GM12878 (cell line): ENCODE data around the gene PGM2L1.

Source experiments
- POLR2AphosphoS5 ChIP-seq: IDR thresholded peaks from 2 replicates; pipeline ENCODE4 v1.6.1; 2011; ENCODE audit warnings: mild to moderate bottlenecking, low read length, inconsistent platforms
- ZNF274 ChIP-seq: IDR thresholded peaks from one replicate; pipeline ENCODE4 v1.8.0; 2011; ENCODE audit not compliant: insufficient read length, insufficient read depth
- ZSCAN29 ChIP-seq: fragments of 450-650 bp; IDR thresholded peaks from 2 replicates; pipeline ENCODE4 v1.6.1; 2017; ENCODE audit warnings: mild to moderate bottlenecking, moderate library complexity
- TF ChIP-seq, protein P1 (sequence below), 3 experiments: IDR thresholded peaks in 2 of 3; conservative IDR thresholded peaks in 1 of 3; 2 replicates each; pipeline ENCODE4 v1.5.1; 2011; ENCODE audit warnings: low read depth in 3 of 3, low read length in 3 of 3, mild to moderate bottlenecking in 3 of 3, control low read depth in 2 of 3, moderate library complexity in 2 of 3, inconsistent platforms in 1 of 3, mixed read lengths in 1 of 3; ENCODE audit not compliant: control insufficient read depth in 2 of 3, insufficient read depth in 1 of 3; ENCODE audit errors: extremely low read depth in 1 of 3

DNA sequence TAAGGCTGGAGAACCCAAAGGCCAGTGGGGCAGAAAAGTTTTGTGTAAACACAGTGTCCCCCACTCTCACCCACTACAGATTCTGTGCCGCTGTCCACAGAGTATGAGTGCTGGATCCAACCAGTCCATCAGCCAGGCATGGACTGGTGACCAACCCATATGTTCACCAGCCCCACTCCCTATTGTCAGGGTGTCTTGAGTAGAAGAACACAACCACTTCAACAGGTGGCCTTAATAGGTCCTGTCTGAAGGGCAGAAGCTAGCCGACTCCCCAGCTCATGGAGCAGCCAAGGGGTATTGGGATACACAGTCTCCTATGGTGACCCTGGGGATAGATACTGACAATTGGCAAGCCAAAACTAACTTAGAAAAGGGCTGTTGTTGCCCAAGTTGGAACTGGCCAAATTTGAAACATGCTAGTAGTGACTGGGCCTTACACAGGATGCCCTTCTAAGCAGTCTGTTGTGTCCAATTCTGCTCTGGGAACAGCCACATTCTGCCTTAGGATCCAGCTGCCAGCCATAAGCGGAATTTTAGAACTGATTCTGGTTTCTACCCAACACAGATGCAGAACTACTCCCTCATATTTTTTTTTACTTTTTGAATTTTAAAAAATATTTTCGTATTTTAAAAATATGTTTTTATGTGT lies 19.8 kb upstream of the PGM2L1 start:
- no peak for TF ChIP-seq POLR2AphosphoS5
- no peak for TF ChIP-seq ZNF274
- TF ChIP-seq, protein P1, sequence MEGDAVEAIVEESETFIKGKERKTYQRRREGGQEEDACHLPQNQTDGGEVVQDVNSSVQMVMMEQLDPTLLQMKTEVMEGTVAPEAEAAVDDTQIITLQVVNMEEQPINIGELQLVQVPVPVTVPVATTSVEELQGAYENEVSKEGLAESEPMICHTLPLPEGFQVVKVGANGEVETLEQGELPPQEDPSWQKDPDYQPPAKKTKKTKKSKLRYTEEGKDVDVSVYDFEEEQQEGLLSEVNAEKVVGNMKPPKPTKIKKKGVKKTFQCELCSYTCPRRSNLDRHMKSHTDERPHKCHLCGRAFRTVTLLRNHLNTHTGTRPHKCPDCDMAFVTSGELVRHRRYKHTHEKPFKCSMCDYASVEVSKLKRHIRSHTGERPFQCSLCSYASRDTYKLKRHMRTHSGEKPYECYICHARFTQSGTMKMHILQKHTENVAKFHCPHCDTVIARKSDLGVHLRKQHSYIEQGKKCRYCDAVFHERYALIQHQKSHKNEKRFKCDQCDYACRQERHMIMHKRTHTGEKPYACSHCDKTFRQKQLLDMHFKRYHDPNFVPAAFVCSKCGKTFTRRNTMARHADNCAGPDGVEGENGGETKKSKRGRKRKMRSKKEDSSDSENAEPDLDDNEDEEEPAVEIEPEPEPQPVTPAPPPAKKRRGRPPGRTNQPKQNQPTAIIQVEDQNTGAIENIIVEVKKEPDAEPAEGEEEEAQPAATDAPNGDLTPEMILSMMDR (IDR thresholded peaks at IDR 0.05 in 2 of 3, conservative IDR thresholded peaks at IDR 0.05 in 1 of 3; ENCODE audit: control insufficient read depth in 2 of 3, extremely low read depth in 1 of 3, insufficient read depth in 1 of 3, low read depth in 3 of 3, low read length in 3 of 3) = no peak
- TF ChIP-seq ZSCAN29 = no peak
